Measurements from ENCODE around the gene HSP90B1. TPM values are rescaled to one million over a fixed set of nuclear protein-coding genes. Genes with fewer than 3 reads are reported as not detected.

Gene HSP90B1
- polyA plus RNA-seq (2013, experiment 1 of 2; ENCODE audit: insufficient read length) = 1,215 TPM
- 1,108 TPM for polyA plus RNA-seq (2013, experiment 2 of 2; ENCODE audit: insufficient read length)

- peak; percentile 100 for DNase-seq
These were observed at the start of gene HSP90B1 for GRCh38 chr12:103930034-103930786. Gene HSP90B1, plus strand, starts transcription at chr12:103930410. Its CDS starts 106 bp downstream, at chr12:103930516.

DNA sequence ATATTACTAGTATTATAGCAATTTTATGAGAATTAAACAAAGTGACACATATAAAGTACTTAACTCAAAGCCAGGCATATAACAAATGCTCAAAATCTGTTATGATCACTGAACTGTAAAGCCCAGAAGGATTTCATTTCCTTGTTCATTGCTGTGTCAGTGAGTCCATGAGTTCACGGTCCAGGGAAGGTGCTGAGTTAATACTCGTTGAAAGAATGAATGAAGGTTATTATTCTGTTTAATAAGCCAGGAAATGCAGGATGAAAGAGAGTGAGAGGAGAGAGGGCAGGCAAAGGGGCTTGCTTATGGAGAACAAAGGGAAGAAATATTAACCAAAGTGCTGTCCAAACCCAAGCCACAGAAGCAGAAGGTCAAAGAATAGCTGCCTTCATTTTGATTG, 48.9 kb upstream of the HSP90B1 start:
- DNase-seq = no peak

- no peak for DNase-seq
These were observed 47.2 kb upstream of the HSP90B1 start for GRCh38 chr12:103882861-103883596.

GRCh38 chr12:103883908-103884307, 46.3 kb upstream of the HSP90B1 start:
- no peak for DNase-seq

- peak; percentile 56 for DNase-seq
These were observed 45.9 kb upstream of the HSP90B1 start for GRCh38 chr12:103884316-103884715.

- no peak for DNase-seq
These were observed 43.9 kb upstream of the HSP90B1 start for GRCh38 chr12:103886195-103886797.

- DNase-seq = peak; percentile 25
These were observed 42.5 kb upstream of the HSP90B1 start for GRCh38 chr12:103887738-103888137.

GRCh38 chr12:103897316-103897715, 32.9 kb upstream of the HSP90B1 start:
- no peak for DNase-seq

- no peak for DNase-seq
These were observed 28.6 kb upstream of the HSP90B1 start for GRCh38 chr12:103901518-103902173.

DNA sequence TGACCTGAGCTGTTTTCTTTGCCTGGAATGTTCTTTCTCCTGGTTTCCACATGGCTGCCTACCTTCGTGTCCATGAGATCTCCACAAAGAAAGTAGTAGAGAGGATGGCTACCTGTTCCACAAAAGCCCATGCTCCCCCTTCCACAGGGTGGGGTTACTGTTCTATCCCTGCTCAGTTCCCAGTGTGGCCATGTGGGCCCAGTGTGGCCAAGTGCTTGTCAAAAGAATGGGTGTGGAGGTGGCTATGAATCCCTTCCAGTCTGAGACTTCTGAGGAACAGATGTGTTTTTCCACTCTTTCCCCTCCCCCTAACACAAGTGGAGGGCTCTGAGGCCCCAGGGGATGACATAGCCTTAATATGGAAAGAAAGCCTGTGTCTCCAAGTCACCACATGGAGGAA, 26.2 kb upstream of the HSP90B1 start:
- no peak for DNase-seq

GRCh38 chr12:103905730-103906349, 24.4 kb upstream of the HSP90B1 start:
- DNase-seq = no peak

GRCh38 chr12:103908246-103908541, 22.0 kb upstream of the HSP90B1 start:
- DNase-seq = no peak

DNA sequence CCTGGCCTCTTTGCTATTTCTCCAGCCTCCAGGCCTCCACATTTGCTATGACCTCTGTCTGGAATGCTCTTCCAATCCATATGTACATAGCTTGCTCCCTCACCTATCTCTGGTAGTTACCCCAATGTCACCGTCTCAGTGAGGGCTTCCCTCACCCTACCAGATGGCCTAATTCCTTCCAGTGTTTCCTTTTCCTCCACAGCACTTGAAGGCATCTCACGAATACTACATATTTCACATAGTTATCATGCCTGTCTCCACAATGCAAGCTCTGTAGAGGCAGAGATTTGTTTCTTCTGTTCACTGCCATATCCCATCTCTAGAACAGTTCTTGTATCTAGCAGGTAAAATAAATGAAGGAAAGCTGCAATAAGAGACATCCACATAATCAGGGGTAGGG, 21.3 kb upstream of the HSP90B1 start:
- peak; percentile 73 for DNase-seq

DNA sequence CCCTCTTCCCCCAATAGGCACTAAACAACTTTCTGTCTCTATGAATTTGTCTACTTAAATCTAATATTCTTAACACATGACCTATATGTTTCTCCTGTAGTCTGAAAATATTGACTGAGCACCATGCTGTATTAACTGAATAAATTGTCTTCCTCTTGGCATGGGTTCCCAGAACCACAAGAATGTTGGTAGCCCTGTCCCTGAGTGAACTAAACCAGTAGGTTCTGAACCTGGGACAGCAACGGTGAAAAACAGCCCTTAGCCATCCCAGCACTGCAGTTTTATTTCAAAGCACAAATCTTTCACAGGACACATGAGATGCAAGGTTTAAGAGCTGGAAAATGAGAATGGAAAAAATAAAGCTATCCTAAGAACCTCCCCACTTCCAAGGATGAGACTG, 20.4 kb upstream of the HSP90B1 start:
- DNase-seq = peak; percentile 48

DNA sequence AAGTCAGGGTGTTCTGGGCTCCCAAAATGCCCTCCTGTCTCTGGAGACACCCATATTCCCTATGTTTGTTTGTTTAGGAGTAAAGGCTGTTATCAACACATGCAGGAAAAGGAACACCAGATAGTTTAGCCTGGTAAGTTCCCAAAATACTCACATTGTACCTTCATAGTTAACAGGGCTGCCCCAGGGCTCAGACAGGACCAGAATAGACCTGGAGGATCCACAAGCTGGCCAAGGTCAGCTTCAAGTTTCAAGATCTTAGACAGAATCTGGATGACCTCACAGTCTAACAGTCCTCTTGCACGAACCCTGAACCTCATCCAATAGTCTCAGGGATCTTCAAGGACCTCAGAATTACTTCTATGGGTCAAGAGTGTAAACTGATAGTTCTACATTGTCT, 18.1 kb upstream of the HSP90B1 start:
- no peak for DNase-seq

DNA sequence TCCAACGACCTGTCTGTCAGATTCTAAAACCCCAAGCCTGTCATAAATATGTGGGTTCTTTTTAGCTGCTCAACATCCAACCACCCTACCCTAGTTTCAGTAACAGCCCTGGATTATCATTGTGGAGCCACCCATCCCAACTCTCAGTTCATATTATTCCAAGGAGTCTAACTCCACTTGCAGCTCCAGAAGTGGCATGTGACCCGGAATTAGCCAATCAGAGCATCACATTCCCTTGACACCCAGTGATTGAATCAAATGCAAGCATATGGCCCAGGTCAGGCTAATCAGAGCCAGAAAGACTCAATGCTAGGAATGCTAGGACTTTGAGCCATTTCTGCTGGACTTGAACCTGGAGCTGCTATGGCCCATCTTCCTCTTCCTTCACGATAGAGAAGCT, 17.1 kb upstream of the HSP90B1 start:
- DNase-seq = no peak

GRCh38 chr12:103915306-103915705, 14.9 kb upstream of the HSP90B1 start:
- peak; percentile 33 for DNase-seq

DNA sequence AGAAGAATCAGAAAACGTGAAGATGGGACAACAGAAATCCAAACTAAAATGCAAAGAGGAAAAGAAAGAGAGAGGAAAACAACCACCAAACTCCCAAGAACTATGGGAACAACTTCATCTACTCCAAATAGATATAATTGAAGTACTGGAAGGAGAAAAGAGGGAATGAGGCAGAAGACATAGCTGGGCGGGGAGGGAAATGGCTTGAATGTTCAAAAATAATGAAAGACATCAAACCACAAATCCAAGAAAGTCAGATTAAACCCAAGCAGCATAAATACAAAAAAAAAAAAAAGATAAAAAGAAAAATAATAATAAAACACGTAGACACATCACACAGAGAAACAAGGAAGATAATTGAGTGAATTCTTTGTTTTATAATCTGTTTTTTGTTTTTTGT, 12.3 kb upstream of the HSP90B1 start:
- no peak for DNase-seq

GRCh38 chr12:103924761-103925641, 5.2 kb upstream of the HSP90B1 start:
- DNase-seq = peak; percentile 70

DNA sequence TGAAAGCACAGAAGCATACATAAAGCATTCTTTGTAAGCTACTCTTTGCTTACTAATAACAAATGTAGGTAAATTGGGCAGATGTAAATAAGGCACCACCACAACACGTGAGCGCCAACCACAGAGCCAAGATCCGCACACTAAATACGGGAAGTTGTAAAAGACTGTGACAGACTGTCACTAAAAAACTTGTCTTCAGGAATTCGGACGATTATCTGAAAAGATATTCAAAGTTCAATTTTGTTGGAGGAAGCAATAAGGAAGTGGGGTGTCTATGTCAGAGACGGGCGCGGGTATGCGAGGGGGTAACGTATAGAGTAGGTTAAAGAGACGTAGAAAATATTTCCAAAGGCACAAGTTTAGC, 1.5 kb upstream of the HSP90B1 start:
- DNase-seq = no peak

- peak; percentile 93 for DNase-seq
These were observed 995 bp upstream of the HSP90B1 start for GRCh38 chr12:103929046-103929783.

All from fibroblast of skin of abdomen (primary cell).